ENCODE measurements around the gene ADRA2B.
"Not testable (repeated sequence)": the region's sequence is repeated elsewhere in the genome, so short reads cannot be mapped to it uniquely, and the experiment has no call there.

Gene ADRA2B

DNA sequence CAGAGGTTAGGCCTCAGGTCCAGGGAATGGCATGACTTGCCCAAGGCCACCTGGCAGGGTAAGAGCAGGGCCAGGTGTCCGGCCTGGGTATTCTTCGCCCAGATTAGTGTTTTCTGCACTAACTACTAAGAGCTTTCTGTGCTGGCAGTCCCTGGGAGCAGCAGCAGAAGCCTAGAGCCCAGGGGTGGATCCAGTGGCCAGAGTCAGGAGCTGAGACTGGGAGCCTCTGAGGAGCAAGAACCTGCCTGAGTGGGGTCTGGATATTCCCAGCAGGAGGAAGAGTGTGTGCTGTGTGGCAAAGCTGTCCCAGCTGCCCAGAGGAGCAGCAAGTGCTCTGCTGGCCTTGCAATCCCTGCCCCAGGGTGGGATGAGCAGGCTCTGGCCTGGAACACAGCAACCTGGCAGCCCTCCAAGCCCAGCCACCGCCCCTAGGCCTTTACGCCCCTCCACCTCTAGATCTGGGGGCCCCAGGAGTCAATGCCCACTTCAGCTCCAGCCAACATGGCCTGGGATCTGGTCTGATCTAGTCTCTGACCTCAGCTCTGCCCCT lies 50.9 kb downstream of the ADRA2B start:
- no peak for DNase-seq

- not testable (repeated sequence) for DNase-seq
These were observed 51.6 kb downstream of the ADRA2B start for GRCh38 chr2:96064760-96065159.

DNA sequence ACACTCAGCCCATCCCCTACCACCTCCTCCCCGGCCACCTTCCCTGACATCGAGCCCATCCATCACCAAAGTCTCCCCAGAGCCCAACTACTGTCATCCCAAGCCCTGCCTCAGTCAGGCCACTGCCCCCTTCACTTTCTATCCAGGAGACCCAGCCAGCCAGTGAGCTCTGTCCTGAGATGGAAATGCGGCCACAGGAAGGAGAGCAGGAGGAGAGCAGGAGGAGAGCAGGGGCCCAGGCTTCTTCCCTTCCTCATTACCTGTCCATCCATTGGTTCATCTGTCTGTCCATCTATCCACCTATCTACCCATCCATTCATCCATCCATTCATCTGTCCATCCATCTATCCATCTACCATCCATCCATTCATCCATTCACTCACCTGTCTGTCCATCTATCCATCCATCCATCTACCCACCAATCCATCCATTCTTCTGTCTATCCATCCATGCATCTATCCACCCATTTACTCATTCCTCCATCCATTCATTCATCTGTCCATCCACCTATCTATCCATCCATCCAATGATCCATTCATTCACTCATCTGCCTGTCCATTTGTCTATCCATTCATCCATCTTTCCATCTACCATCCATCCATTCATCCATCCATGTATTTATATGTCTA lies 52.2 kb downstream of the ADRA2B start:
- not testable (repeated sequence) for DNase-seq

DNA sequence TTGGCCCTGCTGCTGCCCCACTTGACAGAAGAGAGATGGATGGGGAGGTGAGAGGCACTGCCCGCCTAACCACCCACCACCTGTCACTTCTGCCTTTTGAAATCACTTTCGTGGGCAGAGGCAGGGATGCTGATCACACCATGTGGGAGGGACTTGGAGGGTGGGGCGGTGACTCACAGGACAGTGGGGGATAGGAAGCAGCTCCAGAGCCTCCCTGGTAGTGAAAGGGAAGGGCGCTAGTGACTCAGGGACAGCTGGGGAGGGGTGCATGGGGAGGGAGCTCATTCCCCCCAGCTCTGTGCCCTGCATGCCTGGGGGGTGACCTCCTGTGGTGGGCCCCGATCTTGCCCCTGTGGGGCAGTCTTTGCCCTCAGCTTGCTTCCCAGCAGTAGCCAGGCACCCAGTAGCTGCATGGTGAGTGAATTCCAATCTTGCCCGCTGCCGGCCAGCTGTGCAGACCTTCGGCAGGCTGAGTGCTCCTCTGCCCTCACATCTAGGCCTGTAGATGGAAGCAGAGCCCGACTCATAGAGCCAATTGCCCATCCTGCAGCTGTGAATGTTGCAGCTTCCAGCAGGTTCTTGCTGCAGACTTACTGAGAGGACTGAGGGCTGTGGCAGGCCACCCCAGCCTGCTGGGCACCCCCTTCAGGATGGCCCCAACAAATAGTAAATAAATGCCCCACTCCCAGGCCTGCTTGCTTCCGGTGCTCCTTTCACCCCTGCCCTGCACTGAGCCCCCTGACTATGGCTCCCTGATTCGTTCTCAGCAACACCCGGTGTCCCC lies 53.1 kb downstream of the ADRA2B start:
- DNase-seq, result peak; percentile 45

Measured in stimulated activated CD4-positive, alpha-beta T cell treated with anti-CD3 and anti-CD28 coated beads, Interleukin-1b, Interleukin-23, amount 100 ng/mL, for 48 hours (primary cell).